HEK293 (cell line): Measurements from ENCODE around the gene PTGER1.

Experiments
- KLF10 ChIP-seq: fragments of 450-650 bp; IDR thresholded peaks from 2 replicates; pipeline ENCODE4 v1.5.1; 2018; ENCODE audit warnings: missing biosample characterization, mild to moderate bottlenecking, missing genetic modification characterization
- KLF16 ChIP-seq: fragments of 450-650 bp; formaldehyde crosslinking; IDR thresholded peaks from 2 replicates; pipeline ENCODE4 v1.5.1; 2017; ENCODE audit warnings: missing biosample characterization, missing genetic modification characterization
- KLF8 ChIP-seq: fragments of 450-650 bp; formaldehyde crosslinking; IDR thresholded peaks from 2 replicates; pipeline ENCODE4 v1.5.1; 2016; ENCODE audit warnings: missing biosample characterization, missing genetic modification characterization
- OVOL3 ChIP-seq: fragments of 450-650 bp; formaldehyde crosslinking; IDR thresholded peaks from 2 replicates; pipeline ENCODE4 v1.5.1; 2016; ENCODE audit warnings: missing biosample characterization, missing genetic modification characterization
- PATZ1 ChIP-seq: fragments of 450-650 bp; formaldehyde crosslinking; IDR thresholded peaks from 2 replicates; pipeline ENCODE4 v1.5.1; 2016; ENCODE audit warnings: missing biosample characterization, missing genetic modification characterization
- REPIN1 ChIP-seq: fragments of 450-650 bp; formaldehyde crosslinking; IDR thresholded peaks from 2 replicates; pipeline ENCODE4 v1.5.1; 2017; ENCODE audit warnings: missing biosample characterization, missing genetic modification characterization, low read depth
- TRIM28 ChIP-seq: IDR thresholded peaks from 2 replicates; pipeline ENCODE4 v1.6.1; 2011; ENCODE audit warnings: low read length, control low read depth, borderline replicate concordance
- WT1 ChIP-seq: fragments of 450-650 bp; formaldehyde crosslinking; IDR thresholded peaks from 2 replicates; pipeline ENCODE4 v1.5.1; 2016; ENCODE audit warnings: missing biosample characterization, missing genetic modification characterization
- ZFHX2 ChIP-seq: fragments of 450-650 bp; formaldehyde crosslinking; conservative IDR thresholded peaks from 2 replicates; pipeline ENCODE4 v1.5.1; 2016; ENCODE audit warnings: missing biosample characterization, missing genetic modification characterization
- ZFP69B ChIP-seq: fragments of 450-650 bp; formaldehyde crosslinking; IDR thresholded peaks from 2 replicates; pipeline ENCODE4 v1.5.1; 2016; ENCODE audit warnings: missing biosample characterization, missing genetic modification characterization
- ZNF146 ChIP-seq: fragments of 450-650 bp; formaldehyde crosslinking; IDR thresholded peaks from 2 replicates; pipeline ENCODE4 v1.5.1; 2016; ENCODE audit warnings: missing biosample characterization, missing genetic modification characterization
- ZNF175 ChIP-seq: fragments of 450-650 bp; formaldehyde crosslinking; IDR thresholded peaks from 2 replicates; pipeline ENCODE4 v1.5.1; 2016; ENCODE audit warnings: missing biosample characterization, missing genetic modification characterization
- ZNF221 ChIP-seq: fragments of 450-650 bp; formaldehyde crosslinking; IDR thresholded peaks from 2 replicates; pipeline ENCODE4 v1.5.1; 2017; ENCODE audit warnings: missing biosample characterization, missing genetic modification characterization, borderline replicate concordance
- ZNF274 ChIP-seq, 2 experiments: fragments of 200-500 bp in 1 of 2; fragments of 450-650 bp in 1 of 2; sonication (Bioruptor generic) in 1 of 2; formaldehyde crosslinking in 1 of 2; IDR thresholded peaks; 2 replicates each; pipeline versions ENCODE4 v1.5.1 to v1.6.1; 2014 to 2016; ENCODE audit warnings: borderline replicate concordance in 1 of 2, inconsistent platforms in 1 of 2, low read length in 1 of 2, missing biosample characterization in 1 of 2, missing genetic modification characterization in 1 of 2
- ZNF280D ChIP-seq: fragments of 450-650 bp; formaldehyde crosslinking; IDR thresholded peaks from 2 replicates; pipeline ENCODE4 v1.5.1; 2016; ENCODE audit warnings: missing biosample characterization, missing genetic modification characterization
- ZNF341 ChIP-seq: fragments of 450-650 bp; formaldehyde crosslinking; IDR thresholded peaks from 2 replicates; pipeline ENCODE4; 2016; ENCODE audit warnings: low read depth, missing biosample characterization, missing genetic modification characterization
- ZNF391 ChIP-seq: fragments of 450-650 bp; formaldehyde crosslinking; IDR thresholded peaks from 2 replicates; pipeline ENCODE4 v1.5.1; 2016; ENCODE audit warnings: low read depth, missing biosample characterization, missing genetic modification characterization, borderline replicate concordance
- ZNF488 ChIP-seq: fragments of 450-650 bp; formaldehyde crosslinking; IDR thresholded peaks from 2 replicates; pipeline ENCODE4 v1.5.1; 2016; ENCODE audit warnings: missing biosample characterization, missing genetic modification characterization
- ZNF530 ChIP-seq: fragments of 450-650 bp; formaldehyde crosslinking; IDR thresholded peaks from 2 replicates; pipeline ENCODE4 v1.5.1; 2016; ENCODE audit warnings: low read depth, missing biosample characterization, missing genetic modification characterization
- ZNF580 ChIP-seq: fragments of 450-650 bp; formaldehyde crosslinking; IDR thresholded peaks from 2 replicates; pipeline ENCODE4 v1.5.1; 2016; ENCODE audit warnings: missing biosample characterization, missing genetic modification characterization
- ZNF585B ChIP-seq: fragments of 450-650 bp; formaldehyde crosslinking; IDR thresholded peaks from 2 replicates; pipeline ENCODE4 v1.5.1; 2016; ENCODE audit warnings: missing biosample characterization, missing genetic modification characterization
- ZNF621 ChIP-seq: fragments of 450-650 bp; formaldehyde crosslinking; IDR thresholded peaks from 2 replicates; pipeline ENCODE4 v1.5.1; 2017; ENCODE audit warnings: missing biosample characterization, missing genetic modification characterization
- ZNF626 ChIP-seq: fragments of 450-650 bp; sonication (Bioruptor Pico); formaldehyde crosslinking; IDR thresholded peaks from 2 replicates; pipeline ENCODE4 v1.5.1; 2018; ENCODE audit warnings: missing biosample characterization, missing genetic modification characterization, inconsistent platforms
- ZNF704 ChIP-seq: fragments of 450-650 bp; formaldehyde crosslinking; IDR thresholded peaks from 2 replicates; pipeline ENCODE4 v1.5.1; 2016; ENCODE audit warnings: missing biosample characterization, missing genetic modification characterization
- ZNF707 ChIP-seq: fragments of 450-650 bp; formaldehyde crosslinking; IDR thresholded peaks from 2 replicates; pipeline ENCODE4 v1.5.1; 2016; ENCODE audit warnings: missing biosample characterization, missing genetic modification characterization
- ZNF76 ChIP-seq: fragments of 450-650 bp; formaldehyde crosslinking; IDR thresholded peaks from 2 replicates; pipeline ENCODE4; 2016; ENCODE audit warnings: low read depth, missing biosample characterization, missing genetic modification characterization, borderline replicate concordance
- ZNF768 ChIP-seq: fragments of 450-650 bp; formaldehyde crosslinking; IDR thresholded peaks from 2 replicates; pipeline ENCODE4 v1.5.1; 2018; ENCODE audit warnings: missing biosample characterization, mild to moderate bottlenecking, missing genetic modification characterization
- ZNF843 ChIP-seq: fragments of 450-650 bp; formaldehyde crosslinking; IDR thresholded peaks from 2 replicates; pipeline ENCODE4 v1.5.1; 2016; ENCODE audit warnings: missing biosample characterization, missing genetic modification characterization
- ZSCAN4 ChIP-seq: fragments of 450-650 bp; formaldehyde crosslinking; IDR thresholded peaks from 2 replicates; pipeline ENCODE4 v1.5.1; 2017; ENCODE audit warnings: missing biosample characterization, missing genetic modification characterization
- ZXDB ChIP-seq: fragments of 450-650 bp; formaldehyde crosslinking; IDR thresholded peaks from 2 replicates; pipeline ENCODE4 v1.5.1; 2016; ENCODE audit warnings: missing biosample characterization, missing genetic modification characterization

PTGER1 gene

GRCh38 chr19:14517840-14518505 lies 42.8 kb upstream of the PTGER1 start, which contains the start of gene DNAJB1 (continued):
- TF ChIP-seq KLF10 (peak; percentile 40), ZNF488 (tag by site-specific recombination) (no peak), ZNF626 (tag by site-specific recombination) (no peak), ZSCAN4 (tag by site-specific recombination) (no peak), ZNF391 (tag by site-specific recombination) (peak; percentile 72; the same call in 1 of the 2 replicates), ZNF530 (tag by site-specific recombination) (no peak), ZNF704 (tag by site-specific recombination) (no peak), ZNF843 (peak; percentile 63), TRIM28 (no peak), ZNF280D (tag by site-specific recombination) (no peak), REPIN1 (tag by site-specific recombination) (no peak), ZNF707 (tag by site-specific recombination) (no peak), KLF8 (tag by site-specific recombination) (0 out of 2 replicates have a peak, but pooled peaks have one; percentile 45), ZNF580 (tag by site-specific recombination) (no peak; the same call in 1 of the 2 replicates), ZFP69B (tag by site-specific recombination) (peak; percentile 21; the same call in 1 of the 2 replicates), WT1 (tag by site-specific recombination) (no peak), ZNF768 (tag by site-specific recombination) (no peak), KLF16 (tag by site-specific recombination) (peak; percentile 83), ZNF175 (tag by site-specific recombination) (no peak), ZXDB (tag by site-specific recombination) (peak; percentile 81), ZNF274 (IDR thresholded peaks at IDR 0.05; ENCODE audit: low read length) (no peak), ZNF274 (tag by site-specific recombination; IDR thresholded peaks at IDR 0.05; ENCODE audit: borderline replicate concordance) (no peak), ZNF341 (tag by site-specific recombination) (no peak; the same call in 1 of the 2 replicates), ZNF621 (tag by site-specific recombination) (no peak), PATZ1 (peak; percentile 61), ZNF76 (peak; percentile 62; the same call in 1 of the 2 replicates), ZFHX2 (tag by site-specific recombination) (peak; percentile 6; the same call in 1 of the 2 replicates), ZNF221 (tag by site-specific recombination) (no peak), OVOL3 (tag by site-specific recombination) (peak; percentile 63; the same call in 1 of the 2 replicates), ZNF146 (tag by site-specific recombination) (peak; percentile 35; the same call in 1 of the 2 replicates), ZNF585B (tag by site-specific recombination) (no peak)
